Activated T-helper 1 cell treated with anti-CD3 and anti-CD28 coated beads, Interleukin-12 subunit alpha, Interleukin-12 subunit beta, Interleukin-2, Interleukin-4 antibody, amounts not matched to agents 30 ng/mL and 10 ng/mL and 1 ng/mL, durations not matched to agents 14 hours and 24 hours and 36 hours (primary cell): ENCODE results near the gene PFKM. TPM values are rescaled to one million over a fixed set of nuclear protein-coding genes. Genes with fewer than 3 reads are reported as not detected.

ENCODE experiments used
- DNase-seq: peaks from one replicate; pipeline ENCODE4 v3.0.0; 2021; ENCODE audit warnings: low spot score
- H3K27ac Mint-ChIP-seq: one replicate; pipeline ENCODE4 v1.8.0; 2021; ENCODE audit warnings: mild to moderate bottlenecking, mixed read lengths
- H3K27me3 Mint-ChIP-seq: one replicate; pipeline ENCODE4 v1.8.0; 2022; ENCODE audit warnings: mild to moderate bottlenecking, moderate library complexity, mixed read lengths; ENCODE audit not compliant: insufficient read depth
- H3K36me3 Mint-ChIP-seq: one replicate; pipeline ENCODE4 v1.8.0; 2021; ENCODE audit warnings: low read depth, mixed read lengths
- H3K4me1 Mint-ChIP-seq: one replicate; pipeline ENCODE4 v1.8.0; 2021; ENCODE audit warnings: low read depth, mixed read lengths
- H3K4me3 Mint-ChIP-seq: one replicate; pipeline ENCODE4 v1.8.0; 2021; ENCODE audit warnings: mild to moderate bottlenecking, moderate library complexity, mixed read lengths
- H3K9me3 Mint-ChIP-seq: one replicate; pipeline ENCODE4 v1.8.0; 2021; ENCODE audit warnings: mixed read lengths
- intact Hi-C: fragments of 100-400 bp; cut with micrococcal nuclease; formaldehyde crosslinking; loops from one replicate; pipeline ENCODE4 v1.15.1; 2024
- total RNA-seq: library from RNA; stranded (reverse); gene quantifications from 2 replicates; pipeline ENCODE4 v1.2.3, GENCODE V29; 2022

Gene PFKM
- total RNA-seq, 1 donor from 2014 or later: 59.7 TPM

- H3K27ac Mint-ChIP-seq: no peak overlapping the region
These were observed 68.9 kb downstream of the PFKM start for GRCh38 chr12:48187916-48188695.

GRCh38 chr12:48189331-48190125 is 70.4 kb downstream of the PFKM start:
- peak; percentile 60 for DNase-seq
- H3K36me3 Mint-ChIP-seq: no peaks in the 10 kb centered on the region
- peaks cover 59% of the 10 kb centered on the region for H3K27me3 Mint-ChIP-seq
- H3K9me3 Mint-ChIP-seq: no peaks in the 10 kb centered on the region
- intact Hi-C loops: loop anchor here (1.0 to 2.0 kb wide), 3 partner anchors 8 to 429 kb away; no protein-coding TSS in a partner anchor
- no peak overlapping the region for H3K27ac Mint-ChIP-seq
- no peak overlapping the region for H3K4me3 Mint-ChIP-seq
- peaks cover 13% of the 10 kb centered on the region for H3K4me1 Mint-ChIP-seq

More at GRCh38 chr12:48187916-48188695, 68.9 kb downstream of the PFKM start:
- Mint-ChIP-seq H3K4me1 (peaks cover 13% of the 10 kb centered on the region), H3K4me3 (no peak overlapping the region), H3K36me3 (no peaks in the 10 kb centered on the region), H3K9me3 (no peaks in the 10 kb centered on the region), H3K27me3 (peaks cover 48% of the 10 kb centered on the region)
- DNase-seq: no peak
- intact Hi-C loops: loop anchor here (2.0 kb wide), 2 partner anchors 23 to 431 kb away; no protein-coding TSS in a partner anchor

- Mint-ChIP-seq H3K27ac (no peak overlapping the region), H3K4me1 (peaks cover 5% of the 10 kb centered on the region), H3K36me3 (no peaks in the 10 kb centered on the region), H3K9me3 (no peaks in the 10 kb centered on the region), H3K4me3 (no peak overlapping the region), H3K27me3 (peaks cover 50% of the 10 kb centered on the region)
- intact Hi-C loops: no loop called here
- DNase-seq: no peak
These were observed 71.9 kb downstream of the PFKM start for GRCh38 chr12:48191096-48191495.

DNA sequence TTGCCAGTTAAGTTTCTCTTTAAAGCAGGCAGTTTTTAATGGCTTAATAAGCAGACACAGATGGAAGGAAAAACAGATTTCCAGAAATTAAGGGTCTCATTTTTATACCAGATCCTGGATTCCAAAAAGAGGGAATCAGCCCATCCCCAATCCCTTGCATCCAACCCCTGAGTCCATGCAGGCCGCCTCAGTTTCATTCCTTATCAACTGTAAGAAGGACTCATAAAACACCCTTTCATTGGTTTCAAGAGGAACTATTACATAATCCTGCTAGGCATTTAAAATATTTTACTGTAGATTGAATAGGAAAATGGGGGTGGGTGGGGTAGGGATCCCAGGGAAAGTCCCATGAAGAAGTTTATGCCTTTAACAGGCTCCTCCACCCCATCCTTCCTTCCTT is 73.7 kb downstream of the PFKM start:
- no peaks in the 10 kb centered on the region for H3K9me3 Mint-ChIP-seq
- no peak overlapping the region for H3K4me3 Mint-ChIP-seq
- H3K27ac Mint-ChIP-seq: no peak overlapping the region
- H3K36me3 Mint-ChIP-seq: no peaks in the 10 kb centered on the region
- peaks cover 39% of the 10 kb centered on the region for H3K27me3 Mint-ChIP-seq
- DNase-seq: no peak
- intact Hi-C loops: no loop called here
- H3K4me1 Mint-ChIP-seq: peaks cover 9% of the 10 kb centered on the region

DNA sequence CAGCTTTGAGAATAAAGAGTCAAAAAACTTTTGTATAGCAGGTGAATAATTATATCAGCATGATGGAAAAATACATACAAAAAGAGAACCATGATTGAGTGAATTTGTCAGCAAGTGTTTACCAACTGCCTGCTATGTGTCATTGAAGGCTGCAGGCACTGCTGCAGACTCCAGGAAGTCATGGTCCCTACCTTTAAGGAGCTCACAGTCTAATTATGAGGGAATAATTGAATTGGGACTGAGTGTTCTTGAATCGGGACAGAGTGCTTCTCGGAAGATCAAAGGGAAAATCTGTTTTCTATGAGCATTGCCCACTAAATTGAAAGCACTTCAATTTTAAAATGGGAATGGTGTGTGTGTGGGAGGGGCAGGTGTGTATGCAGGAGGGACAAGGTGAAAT is 74.5 kb downstream of the PFKM start:
- Mint-ChIP-seq H3K27me3 (peaks cover 37% of the 10 kb centered on the region), H3K4me1 (peaks cover 9% of the 10 kb centered on the region), H3K4me3 (no peak overlapping the region), H3K9me3 (no peaks in the 10 kb centered on the region), H3K27ac (no peak overlapping the region), H3K36me3 (no peaks in the 10 kb centered on the region)
- intact Hi-C loops: no loop called here
- no peak for DNase-seq

- Mint-ChIP-seq H3K9me3 (no peaks in the 10 kb centered on the region), H3K4me1 (peaks cover 19% of the 10 kb centered on the region), H3K36me3 (no peaks in the 10 kb centered on the region), H3K27ac (no peak overlapping the region), H3K27me3 (peaks cover 29% of the 10 kb centered on the region), H3K4me3 (no peak overlapping the region)
- intact Hi-C loops: no loop called here
- DNase-seq: no peak
These were observed 75.6 kb downstream of the PFKM start for GRCh38 chr12:48194799-48195201.

Other genes starting within 250 kb of the PFKM start
- 305 and 318 TPM in 2 replicates for gene VDR, start 214.4 kb upstream of the PFKM start, total RNA-seq
- gene TMEM106C, start 155.8 kb upstream of the PFKM start, total RNA-seq: 139 and 143 TPM in 2 replicates
- 0.08 TPM in 1 of 2 replicates, not detected in the other for gene COL2A1, start 114.9 kb upstream of the PFKM start, total RNA-seq
- gene SENP1, start 13.3 kb upstream of the PFKM start, total RNA-seq: 51.3 and 52.2 TPM in 2 replicates
- gene ASB8, start 38.2 kb downstream of the PFKM start, total RNA-seq: 33.3 and 36.1 TPM in 2 replicates
- gene CCDC184, start 64.3 kb downstream of the PFKM start, total RNA-seq: 0.61 and 0.75 TPM in 2 replicates
- not detected in 2 replicates for gene OR10AD1, start 83.9 kb downstream of the PFKM start, total RNA-seq
- gene ZNF641, start 231.6 kb downstream of the PFKM start, total RNA-seq: 7.0 and 7.1 TPM in 2 replicates